Hepatocyte (in vitro differentiated cells): ENCODE data around the gene C1QTNF4. TPM values are rescaled to one million over a fixed set of nuclear protein-coding genes. Genes with fewer than 3 reads are reported as not detected.

Experiments used
- DNase-seq: peaks from one replicate; pipeline ENCODE4 v3.0.0-alpha.2; 2016; ENCODE audit warnings: low spot score
- H2AFZ ChIP-seq: fragments of 200-600 bp; sonication (generic); 2 replicates; pipeline ENCODE4 v1.6.0; 2016; ENCODE audit warnings: antibody characterized with exemption, mild to moderate bottlenecking
- H3K27ac ChIP-seq: fragments of 200-600 bp; sonication (generic); 2 replicates; pipeline ENCODE4 v1.5.1; 2016; ENCODE audit warnings: mild to moderate bottlenecking
- H3K27me3 ChIP-seq: fragments of 200-600 bp; sonication (generic); 2 replicates; pipeline ENCODE4 v1.6.1; 2016
- H3K36me3 ChIP-seq: fragments of 200-600 bp; sonication (generic); replicated peaks from 2 replicates; pipeline ENCODE4 v1.5.1; 2016; ENCODE audit warnings: low read depth; ENCODE audit not compliant: insufficient read depth
- H3K4me1 ChIP-seq: fragments of 200-600 bp; sonication (generic); 2 replicates; pipeline ENCODE4 v1.5.1; 2016; ENCODE audit warnings: mild to moderate bottlenecking, moderate library complexity; ENCODE audit not compliant: insufficient read depth
- H3K4me2 ChIP-seq: fragments of 200-600 bp; sonication (generic); 2 replicates; pipeline ENCODE4 v1.6.0; 2016
- H3K4me3 ChIP-seq: fragments of 200-600 bp; sonication (generic); 2 replicates; pipeline ENCODE4 v1.5.1; 2016; ENCODE audit warnings: mild to moderate bottlenecking
- H3K79me2 ChIP-seq: fragments of 200-600 bp; sonication (generic); 2 replicates; pipeline ENCODE4 v1.6.0; 2017; ENCODE audit warnings: mild to moderate bottlenecking
- H3K9me2 ChIP-seq: fragments of 200-600 bp; sonication (generic); replicated peaks from 2 replicates; pipeline ENCODE4 v1.6.0; 2017; ENCODE audit warnings: mild to moderate bottlenecking; ENCODE audit not compliant: insufficient read depth
- H3K9me3 ChIP-seq: fragments of 200-600 bp; sonication (generic); 2 replicates; pipeline ENCODE4 v1.5.1; 2016; ENCODE audit warnings: low read depth, mild to moderate bottlenecking
- H4K20me1 ChIP-seq: fragments of 200-600 bp; sonication (generic); 2 replicates; pipeline ENCODE4 v1.6.0; 2016; ENCODE audit warnings: mild to moderate bottlenecking; ENCODE audit not compliant: insufficient read depth, poor library complexity, severe bottlenecking
- EZH2 ChIP-seq: fragments of 200-600 bp; sonication (generic); IDR thresholded peaks from 2 replicates; pipeline ENCODE4 v1.6.1; 2016; ENCODE audit warnings: antibody characterized with exemption, mild to moderate bottlenecking, borderline replicate concordance
- EZH2phosphoT487 ChIP-seq: fragments of 200-600 bp; sonication (generic); IDR thresholded peaks from one replicate; pipeline ENCODE4 v1.6.1; 2018; ENCODE audit warnings: antibody characterized with exemption, mild to moderate bottlenecking, low read depth, moderate library complexity; ENCODE audit not compliant: unreplicated experiment, severe bottlenecking
- WGBS: methylation state at CpG from one replicate; pipeline ENCODE4 v1.1.6; 2016; ENCODE audit warnings: low lambda C conversion rate; ENCODE audit errors: missing lambda C conversion rate; 5-methylcytosine and 5-hydroxymethylcytosine counted together
- polyA plus RNA-seq: library from polyadenylated mRNA; unstranded; fragments of >200 nt; fragmentation: Nextera tagmentation; extraction: Ambion mirVana; gene quantifications from 2 replicates; pipeline ENCODE4 v1.2.1, GENCODE V29; 2016
- total RNA-seq: library from RNA; depleted of rRNA; stranded (reverse); fragments of >200 nt; gene quantifications from 2 replicates; pipeline ENCODE4 v1.2.3, GENCODE V29; 2014
- TF ChIP-seq, protein P1 (sequence below): fragments of 200-600 bp; sonication (generic); IDR thresholded peaks from 2 replicates; pipeline ENCODE4 v1.5.1; 2016; ENCODE audit warnings: antibody characterized with exemption, mild to moderate bottlenecking; ENCODE audit not compliant: poor library complexity

Gene C1QTNF4
- total and polyA plus RNA-seq, 2 experiments from 2014 or later = 0.50 to 0.73 TPM

GRCh38 chr11:47589118-47589517 lies 5.1 kb downstream of the C1QTNF4 start:
- Histone ChIP-seq H3K4me1 (no peaks in the 10 kb centered on the region), H3K4me3 (no peak overlapping the region), H4K20me1 (no peaks in the 10 kb centered on the region), H3K27ac (no peak overlapping the region), H3K9me2 (no peaks in the 10 kb centered on the region), H3K36me3 (no peaks in the 10 kb centered on the region), H3K79me2 (no peaks in the 10 kb centered on the region), H3K9me3 (no peaks in the 10 kb centered on the region), H3K27me3 (peaks cover 22% of the 10 kb centered on the region), H2AFZ (no peak overlapping the region), H3K4me2 (no peak overlapping the region)
- TF ChIP-seq, protein P1, sequence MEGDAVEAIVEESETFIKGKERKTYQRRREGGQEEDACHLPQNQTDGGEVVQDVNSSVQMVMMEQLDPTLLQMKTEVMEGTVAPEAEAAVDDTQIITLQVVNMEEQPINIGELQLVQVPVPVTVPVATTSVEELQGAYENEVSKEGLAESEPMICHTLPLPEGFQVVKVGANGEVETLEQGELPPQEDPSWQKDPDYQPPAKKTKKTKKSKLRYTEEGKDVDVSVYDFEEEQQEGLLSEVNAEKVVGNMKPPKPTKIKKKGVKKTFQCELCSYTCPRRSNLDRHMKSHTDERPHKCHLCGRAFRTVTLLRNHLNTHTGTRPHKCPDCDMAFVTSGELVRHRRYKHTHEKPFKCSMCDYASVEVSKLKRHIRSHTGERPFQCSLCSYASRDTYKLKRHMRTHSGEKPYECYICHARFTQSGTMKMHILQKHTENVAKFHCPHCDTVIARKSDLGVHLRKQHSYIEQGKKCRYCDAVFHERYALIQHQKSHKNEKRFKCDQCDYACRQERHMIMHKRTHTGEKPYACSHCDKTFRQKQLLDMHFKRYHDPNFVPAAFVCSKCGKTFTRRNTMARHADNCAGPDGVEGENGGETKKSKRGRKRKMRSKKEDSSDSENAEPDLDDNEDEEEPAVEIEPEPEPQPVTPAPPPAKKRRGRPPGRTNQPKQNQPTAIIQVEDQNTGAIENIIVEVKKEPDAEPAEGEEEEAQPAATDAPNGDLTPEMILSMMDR = no peak
- TF ChIP-seq EZH2 = no peak
- TF ChIP-seq EZH2phosphoT487 = no peak
- no peak for DNase-seq
- 82% methylated on average over 11 of the region's 11 CpGs for WGBS

DNA sequence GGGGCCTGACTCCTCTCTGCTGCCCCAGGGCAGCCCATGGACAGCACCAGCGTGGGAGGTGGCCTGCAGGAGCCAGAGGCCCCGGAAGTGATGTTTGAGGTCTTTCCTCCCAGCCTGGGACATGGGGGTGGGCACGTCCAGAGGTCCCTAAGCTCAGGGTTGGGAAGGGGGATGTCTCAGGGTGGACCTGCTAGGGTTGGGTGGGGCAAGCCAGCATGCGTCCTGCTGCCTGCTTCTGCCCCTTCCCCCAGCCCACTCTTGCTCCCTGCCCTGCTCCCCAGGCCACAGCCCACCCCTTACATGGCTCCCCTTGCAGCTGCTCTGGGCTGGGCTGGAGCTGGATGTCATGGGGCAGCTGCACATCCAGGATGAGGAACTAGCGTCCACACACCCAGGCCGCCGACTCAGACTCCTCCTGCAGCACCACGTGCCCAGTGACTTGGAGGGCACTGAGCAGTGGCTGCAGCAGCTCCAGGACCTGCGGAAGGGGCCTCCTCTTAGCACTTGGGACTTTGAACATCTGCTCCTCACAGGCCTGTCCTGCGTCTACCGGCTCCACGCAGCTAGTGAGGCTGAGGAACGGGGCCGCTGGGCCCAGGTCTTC lies 6.4 kb downstream of the C1QTNF4 start:
- Histone ChIP-seq H2AFZ (no peak overlapping the region), H3K27ac (no peak overlapping the region), H3K4me2 (no peak overlapping the region), H3K4me3 (no peak overlapping the region), H3K9me3 (no peaks in the 10 kb centered on the region), H3K4me1 (no peaks in the 10 kb centered on the region), H3K79me2 (no peaks in the 10 kb centered on the region), H3K36me3 (no peaks in the 10 kb centered on the region), H3K9me2 (no peaks in the 10 kb centered on the region), H4K20me1 (no peaks in the 10 kb centered on the region), H3K27me3 (peaks cover 9% of the 10 kb centered on the region)
- no peak for DNase-seq
- 85% methylated on average over 12 of the region's 14 CpGs for WGBS
- TF ChIP-seq EZH2phosphoT487 (no peak), EZH2 (no peak)
- TF ChIP-seq, protein P1 = no peak

DNA sequence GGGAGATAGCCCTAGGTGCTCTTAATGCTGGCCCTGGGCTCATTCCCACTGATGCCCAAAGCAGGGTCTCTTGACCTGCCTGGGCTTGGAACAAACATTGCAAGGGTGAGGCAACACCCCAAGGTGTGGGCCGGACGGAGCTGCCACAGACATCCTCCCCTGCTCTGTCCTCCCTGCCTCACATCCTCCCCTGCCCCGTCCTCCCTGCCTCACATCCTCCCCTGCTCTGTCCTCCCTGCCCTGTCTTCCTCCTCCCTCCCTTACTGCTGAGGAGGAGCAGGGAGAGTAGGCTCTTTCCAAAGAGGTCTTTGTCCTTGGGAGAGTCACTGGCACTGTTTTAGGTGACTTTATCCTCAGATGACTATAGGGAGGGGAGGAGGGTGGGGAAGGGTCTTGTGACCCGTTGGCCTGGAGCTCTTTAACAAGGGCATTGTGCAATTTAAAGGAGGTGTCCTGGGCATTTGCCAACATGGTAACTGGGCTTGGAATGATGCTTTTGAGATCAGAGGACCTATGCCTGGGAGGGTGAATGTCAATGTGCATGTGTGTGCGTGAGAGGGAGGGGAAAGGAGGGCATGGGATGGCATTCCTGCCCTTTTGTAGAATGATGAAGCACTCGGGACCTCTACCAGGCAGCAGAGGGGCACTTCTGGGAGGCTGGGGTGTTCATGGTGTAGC lies 7.0 kb downstream of the C1QTNF4 start:
- TF ChIP-seq EZH2 = no peak
- TF ChIP-seq EZH2phosphoT487 = no peak
- TF ChIP-seq, protein P1 = no peak
- no peak overlapping the region for H3K27ac ChIP-seq
- H3K4me3 ChIP-seq = no peak overlapping the region
- H3K4me1 ChIP-seq = no peaks in the 10 kb centered on the region
- H3K9me2 ChIP-seq = no peaks in the 10 kb centered on the region
- H3K36me3 ChIP-seq = no peaks in the 10 kb centered on the region
- H3K79me2 ChIP-seq = no peaks in the 10 kb centered on the region
- H2AFZ ChIP-seq = no peak overlapping the region
- H3K4me2 ChIP-seq = no peak overlapping the region
- H4K20me1 ChIP-seq = no peaks in the 10 kb centered on the region
- 85% methylated on average over 6 of the region's 6 CpGs for WGBS
- no peak for DNase-seq
- peaks cover 2% of the 10 kb centered on the region for H3K27me3 ChIP-seq
- no peaks in the 10 kb centered on the region for H3K9me3 ChIP-seq
